ENCODE measurements around the gene ELMOD3. TPM values are rescaled to one million over a fixed set of nuclear protein-coding genes. Genes with fewer than 3 reads are reported as not detected.
A peak's percentile ranks its signal among the peaks of the same experiment; 100 is the strongest.

The ELMOD3 gene
- total RNA-seq, 1 donor from 2014 or later = 22.2 TPM

DNA sequence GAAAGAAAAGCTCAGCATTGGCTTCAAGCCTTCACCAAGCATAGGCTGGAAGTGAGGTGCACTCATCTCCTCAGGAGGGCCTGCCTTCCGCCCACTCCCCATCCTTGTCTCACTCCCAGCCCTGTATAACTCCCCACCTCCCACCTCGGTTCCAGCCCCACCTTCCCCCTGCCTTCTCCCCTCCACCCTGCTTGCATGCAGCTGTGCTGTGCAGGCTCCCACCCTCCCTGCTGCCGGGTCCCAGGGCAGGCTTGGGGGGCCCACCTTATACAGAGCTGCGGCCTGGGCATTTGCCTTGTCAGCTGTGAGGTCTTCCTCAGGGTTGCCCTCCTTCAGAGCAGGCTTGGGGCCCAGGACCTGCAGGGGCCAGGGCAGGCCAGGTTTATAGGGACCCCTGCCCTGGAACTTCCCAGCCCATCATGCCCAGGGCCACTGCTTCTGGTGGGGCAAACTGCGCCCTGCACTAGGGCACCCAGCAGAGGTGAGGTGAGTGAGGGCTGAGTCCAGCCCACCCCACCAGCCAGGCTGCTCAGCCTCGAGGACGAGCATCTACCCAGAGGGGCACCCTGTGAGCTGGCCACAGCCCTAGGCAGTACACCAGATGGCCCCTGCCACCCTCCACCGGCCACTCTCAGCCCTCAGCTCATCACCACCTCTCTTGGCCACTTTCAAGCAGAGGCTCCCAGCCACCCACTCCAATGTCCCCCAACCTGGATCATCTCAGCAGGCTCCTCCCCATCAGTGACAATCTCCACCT is 44.0 kb downstream of the ELMOD3 start:
- TF ChIP-seq, protein P1, sequence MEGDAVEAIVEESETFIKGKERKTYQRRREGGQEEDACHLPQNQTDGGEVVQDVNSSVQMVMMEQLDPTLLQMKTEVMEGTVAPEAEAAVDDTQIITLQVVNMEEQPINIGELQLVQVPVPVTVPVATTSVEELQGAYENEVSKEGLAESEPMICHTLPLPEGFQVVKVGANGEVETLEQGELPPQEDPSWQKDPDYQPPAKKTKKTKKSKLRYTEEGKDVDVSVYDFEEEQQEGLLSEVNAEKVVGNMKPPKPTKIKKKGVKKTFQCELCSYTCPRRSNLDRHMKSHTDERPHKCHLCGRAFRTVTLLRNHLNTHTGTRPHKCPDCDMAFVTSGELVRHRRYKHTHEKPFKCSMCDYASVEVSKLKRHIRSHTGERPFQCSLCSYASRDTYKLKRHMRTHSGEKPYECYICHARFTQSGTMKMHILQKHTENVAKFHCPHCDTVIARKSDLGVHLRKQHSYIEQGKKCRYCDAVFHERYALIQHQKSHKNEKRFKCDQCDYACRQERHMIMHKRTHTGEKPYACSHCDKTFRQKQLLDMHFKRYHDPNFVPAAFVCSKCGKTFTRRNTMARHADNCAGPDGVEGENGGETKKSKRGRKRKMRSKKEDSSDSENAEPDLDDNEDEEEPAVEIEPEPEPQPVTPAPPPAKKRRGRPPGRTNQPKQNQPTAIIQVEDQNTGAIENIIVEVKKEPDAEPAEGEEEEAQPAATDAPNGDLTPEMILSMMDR (conservative IDR thresholded peaks at IDR 0.05) = no peak
- no peak for DNase-seq (ENCODE audit: extremely low spot score, unreplicated experiment)
- H3K4me1 Mint-ChIP-seq (ENCODE audit: unreplicated experiment) = peaks cover 16% of the 10 kb centered on the region
- no peaks in the 10 kb centered on the region for H3K9me3 Mint-ChIP-seq
- H3K27me3 Mint-ChIP-seq = no peaks in the 10 kb centered on the region
- H3K36me3 Mint-ChIP-seq = peaks cover 9% of the 10 kb centered on the region
- no peak overlapping the region for H3K4me3 Mint-ChIP-seq
- peak overlapping the region; percentile 70 for H3K27ac Mint-ChIP-seq

DNA sequence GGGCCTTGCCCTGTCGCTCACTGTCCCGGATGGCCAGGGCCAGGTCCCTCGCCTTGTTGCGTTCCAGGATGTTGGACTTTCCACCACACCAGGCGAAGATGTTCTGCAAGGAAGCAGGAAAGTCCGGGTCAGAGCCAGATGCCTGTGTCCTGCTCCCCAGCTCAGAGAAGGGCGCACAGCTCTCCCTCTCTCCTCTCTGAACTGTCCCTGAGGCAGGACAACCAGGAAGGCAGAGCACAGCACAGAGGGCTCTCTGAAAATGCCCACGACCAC is 44.5 kb downstream of the ELMOD3 start:
- Mint-ChIP-seq H3K27ac (peak overlapping the region; percentile 70), H3K4me3 (no peak overlapping the region), H3K4me1 (ENCODE audit: unreplicated experiment) (peaks cover 12% of the 10 kb centered on the region), H3K27me3 (no peaks in the 10 kb centered on the region), H3K36me3 (peaks cover 7% of the 10 kb centered on the region), H3K9me3 (no peaks in the 10 kb centered on the region)
- no peak for DNase-seq (ENCODE audit: extremely low spot score, unreplicated experiment)
- TF ChIP-seq, protein P1 (conservative IDR thresholded peaks at IDR 0.05) = no peak

DNA sequence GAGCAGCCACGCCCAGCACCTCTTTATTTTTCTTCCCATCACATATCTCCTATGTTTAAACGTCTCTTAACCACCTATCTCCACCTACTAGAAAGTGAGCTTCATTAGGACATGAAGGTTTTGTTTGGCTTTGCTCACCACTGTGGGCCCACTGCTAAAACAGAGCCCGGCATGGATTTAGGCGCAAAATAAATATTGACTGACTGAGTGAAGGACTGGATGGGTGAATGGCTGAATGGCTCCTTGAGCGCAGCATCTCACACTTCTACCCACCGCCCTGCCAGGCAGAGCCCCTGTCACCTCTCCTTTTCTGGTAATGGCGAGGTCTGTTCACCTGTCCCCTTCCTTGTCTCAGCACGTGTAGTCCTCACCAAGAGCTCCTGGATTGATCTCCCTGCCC is 45.5 kb downstream of the ELMOD3 start:
- H3K4me3 Mint-ChIP-seq = no peak overlapping the region
- H3K4me1 Mint-ChIP-seq (ENCODE audit: unreplicated experiment) = peaks cover 13% of the 10 kb centered on the region
- H3K27ac Mint-ChIP-seq = peak overlapping the region; percentile 39
- no peaks in the 10 kb centered on the region for H3K27me3 Mint-ChIP-seq
- TF ChIP-seq, protein P1 (conservative IDR thresholded peaks at IDR 0.05) = no peak
- H3K36me3 Mint-ChIP-seq = peaks cover 6% of the 10 kb centered on the region
- no peak for DNase-seq (ENCODE audit: extremely low spot score, unreplicated experiment)
- H3K9me3 Mint-ChIP-seq = peaks cover 2% of the 10 kb centered on the region

DNA sequence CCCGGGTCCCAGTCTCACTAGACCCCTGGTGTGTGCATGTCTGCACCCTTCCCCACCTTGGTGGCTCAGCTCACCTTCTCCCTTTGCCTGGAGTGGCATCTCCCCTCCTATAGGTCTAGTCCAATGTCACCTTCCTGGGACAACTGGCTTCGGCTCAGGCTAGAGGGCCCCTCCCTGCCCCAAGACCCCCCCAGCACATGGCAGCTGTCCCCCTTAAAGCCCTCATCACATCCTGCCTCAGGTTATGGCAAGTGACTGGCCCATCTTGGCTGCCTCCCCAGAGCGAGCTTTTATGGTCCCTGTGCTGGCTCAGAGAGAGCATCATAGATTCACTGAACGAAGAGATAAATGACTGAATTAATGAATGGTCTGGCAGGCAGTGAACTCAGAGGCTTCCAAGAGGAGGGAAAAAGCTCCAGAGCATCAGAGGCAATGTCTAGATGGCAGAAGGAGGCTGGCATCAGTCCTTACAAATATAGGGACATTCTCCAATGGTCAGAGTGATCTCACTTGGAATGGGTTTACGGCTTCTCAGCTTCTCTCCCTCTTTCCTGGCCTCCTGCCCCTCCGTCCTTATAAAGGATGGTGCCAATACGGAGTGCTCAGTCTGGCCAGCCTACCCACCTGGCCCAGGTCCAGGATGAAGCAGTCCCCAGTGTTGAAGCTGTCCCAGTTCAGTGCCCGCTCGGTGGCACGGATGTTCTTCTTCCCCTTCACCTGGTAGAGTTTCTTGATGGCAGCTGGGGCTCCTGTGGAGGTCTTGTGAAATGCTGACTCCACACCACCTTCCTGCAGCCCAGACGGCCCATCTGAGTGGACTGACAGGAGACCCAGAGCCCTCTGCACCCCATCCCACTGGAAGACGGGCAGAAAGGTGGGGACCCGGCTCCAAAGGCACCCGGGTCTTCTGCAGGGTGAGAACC is 46.2 kb downstream of the ELMOD3 start:
- Mint-ChIP-seq H3K9me3 (peaks cover 5% of the 10 kb centered on the region), H3K4me1 (ENCODE audit: unreplicated experiment) (peaks cover 21% of the 10 kb centered on the region), H3K27ac (peak overlapping the region; percentile 39), H3K36me3 (peaks cover 6% of the 10 kb centered on the region), H3K4me3 (no peak overlapping the region), H3K27me3 (no peaks in the 10 kb centered on the region)
- no peak for DNase-seq (ENCODE audit: extremely low spot score, unreplicated experiment)
- TF ChIP-seq, protein P1 (conservative IDR thresholded peaks at IDR 0.05) = no peak

DNA sequence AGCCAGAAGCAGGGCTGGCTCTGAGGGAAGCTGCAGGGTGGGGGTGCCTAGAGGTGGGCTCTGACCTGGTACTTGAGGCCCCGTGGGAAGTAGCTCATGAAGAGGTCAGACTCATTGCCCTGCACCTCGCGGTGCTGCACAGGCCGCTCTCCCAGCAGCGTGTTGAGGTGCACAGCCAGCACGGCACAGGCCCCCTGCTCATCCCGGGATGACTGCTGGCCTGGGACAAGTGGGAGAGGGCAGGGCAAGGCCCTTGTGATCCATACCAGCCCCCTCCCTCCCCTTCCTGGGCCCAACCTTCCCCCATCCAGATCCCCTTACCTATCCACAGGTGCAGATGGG is 46.9 kb downstream of the ELMOD3 start:
- H3K27me3 Mint-ChIP-seq = no peaks in the 10 kb centered on the region
- no peak for DNase-seq (ENCODE audit: extremely low spot score, unreplicated experiment)
- peaks cover 6% of the 10 kb centered on the region for H3K36me3 Mint-ChIP-seq
- TF ChIP-seq, protein P1 (conservative IDR thresholded peaks at IDR 0.05) = no peak
- H3K4me1 Mint-ChIP-seq (ENCODE audit: unreplicated experiment) = peaks cover 18% of the 10 kb centered on the region
- peaks cover 5% of the 10 kb centered on the region for H3K9me3 Mint-ChIP-seq
- no peak overlapping the region for H3K27ac Mint-ChIP-seq
- H3K4me3 Mint-ChIP-seq = no peak overlapping the region

Data from type B pancreatic cell (in vitro differentiated cells).